Suprapubic skin (tissue), 3 donors: Measurements from ENCODE around the gene BUD23.
"Not testable (repeated sequence)": the region's sequence is repeated elsewhere in the genome, so short reads cannot be mapped to it uniquely, and the experiment has no call there.

Source experiments
- EP300 ChIP-seq: sonication (generic); formaldehyde crosslinking; IDR thresholded peaks from one replicate; pipeline ENCODE4 v1.6.1; 2017; ENCODE audit warnings: antibody characterized with exemption
- POLR2A ChIP-seq, 2 donors: fragments of 450-650 bp; IDR thresholded peaks; one replicate each; pipeline ENCODE4 v1.6.1; 2017; ENCODE audit warnings: antibody characterized with exemption in 2 of 2, mild to moderate bottlenecking in 2 of 2, moderate library complexity in 2 of 2
- TF ChIP-seq, protein P1 (sequence below), 2 donors: fragments of 200-600 bp in 1 of 2; fragments of 450-650 bp in 1 of 2; sonication (generic) in 1 of 2; IDR thresholded peaks; one replicate each; pipeline ENCODE4 v1.5.1; 2016 to 2019; ENCODE audit warnings: antibody characterized with exemption in 2 of 2, mild to moderate bottlenecking in 1 of 2, moderate library complexity in 1 of 2

DNA sequence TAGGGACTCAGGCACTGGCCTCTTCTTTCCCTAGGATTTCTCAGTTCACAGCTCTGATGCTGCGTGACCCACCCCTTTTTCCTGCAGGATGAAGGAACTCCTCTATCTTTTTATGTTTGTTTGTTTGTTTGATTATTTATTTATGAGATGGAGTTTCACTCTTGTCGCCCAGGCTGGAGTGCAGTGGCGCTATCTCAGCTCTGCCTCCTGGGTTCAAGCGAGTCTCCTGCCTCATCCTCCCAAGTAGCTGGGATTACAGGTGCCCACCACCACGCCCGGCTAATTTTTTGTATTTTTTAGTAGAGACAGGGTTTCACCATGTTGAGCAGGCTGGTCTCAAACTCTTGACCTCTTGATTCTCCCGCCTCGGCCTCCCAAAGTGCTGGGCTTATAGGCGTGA, 37.0 kb downstream of the BUD23 start:
- TF ChIP-seq, protein P1, sequence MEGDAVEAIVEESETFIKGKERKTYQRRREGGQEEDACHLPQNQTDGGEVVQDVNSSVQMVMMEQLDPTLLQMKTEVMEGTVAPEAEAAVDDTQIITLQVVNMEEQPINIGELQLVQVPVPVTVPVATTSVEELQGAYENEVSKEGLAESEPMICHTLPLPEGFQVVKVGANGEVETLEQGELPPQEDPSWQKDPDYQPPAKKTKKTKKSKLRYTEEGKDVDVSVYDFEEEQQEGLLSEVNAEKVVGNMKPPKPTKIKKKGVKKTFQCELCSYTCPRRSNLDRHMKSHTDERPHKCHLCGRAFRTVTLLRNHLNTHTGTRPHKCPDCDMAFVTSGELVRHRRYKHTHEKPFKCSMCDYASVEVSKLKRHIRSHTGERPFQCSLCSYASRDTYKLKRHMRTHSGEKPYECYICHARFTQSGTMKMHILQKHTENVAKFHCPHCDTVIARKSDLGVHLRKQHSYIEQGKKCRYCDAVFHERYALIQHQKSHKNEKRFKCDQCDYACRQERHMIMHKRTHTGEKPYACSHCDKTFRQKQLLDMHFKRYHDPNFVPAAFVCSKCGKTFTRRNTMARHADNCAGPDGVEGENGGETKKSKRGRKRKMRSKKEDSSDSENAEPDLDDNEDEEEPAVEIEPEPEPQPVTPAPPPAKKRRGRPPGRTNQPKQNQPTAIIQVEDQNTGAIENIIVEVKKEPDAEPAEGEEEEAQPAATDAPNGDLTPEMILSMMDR (IDR thresholded peaks at IDR 0.05) = not testable (repeated sequence)
- not testable (repeated sequence) for TF ChIP-seq EP300; POLR2A (IDR thresholded peaks at IDR 0.05)
